Measurements from ENCODE around the gene AJAP1. TPM values are rescaled to one million over a fixed set of nuclear protein-coding genes. Genes with fewer than 3 reads are reported as not detected.

AJAP1 gene
- total RNA-seq, 1 experiment from 2014 or later, result not detected

DNA sequence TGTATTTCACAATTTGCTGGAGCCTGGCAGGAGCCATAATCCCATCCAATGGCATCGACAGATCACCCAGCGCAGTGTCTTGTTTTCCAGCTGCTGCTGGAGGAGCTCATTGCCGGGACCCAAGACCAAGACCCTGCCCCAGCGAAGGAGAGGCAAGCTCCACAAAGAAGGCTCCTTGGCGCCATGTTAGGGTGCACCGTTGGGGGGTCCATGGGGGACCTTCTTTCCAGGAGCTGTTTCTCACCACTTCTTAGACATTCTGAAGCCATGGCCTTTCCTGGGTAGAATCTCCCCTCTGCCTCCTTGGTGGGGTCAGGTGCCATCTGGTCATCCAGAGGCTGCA lies 31.1 kb downstream of the AJAP1 start:
- Histone ChIP-seq H3K27me3 (ENCODE audit: insufficient read depth, low read length) (no peaks in the 10 kb centered on the region), H3K9me3 (ENCODE audit: control insufficient read depth in 1 of 2, insufficient read depth in 1 of 2, low read depth in 1 of 2, low read length in 2 of 2) (no peaks in the 10 kb centered on the region; a peak in 1 of 4 replicates), H3K27ac (ENCODE audit: low read depth, low read length) (no peak overlapping the region), H3K4me2 (ENCODE audit: low read length) (no peak overlapping the region), H3K9ac (ENCODE audit: low read length) (no peak overlapping the region), H2AFZ (ENCODE audit: low read depth, low read length, poor library complexity, severe bottlenecking) (no peak overlapping the region), H3K36me3 (ENCODE audit: control insufficient read depth in 1 of 2, insufficient read depth in 2 of 2, low read length in 2 of 2) (no peaks in the 10 kb centered on the region), H3K9me2 (ENCODE audit: insufficient read depth) (no peaks in the 10 kb centered on the region), H4K20me1 (ENCODE audit: insufficient read depth) (no peaks in the 10 kb centered on the region), H3K4me1 (ENCODE audit: control insufficient read depth in 1 of 2, insufficient read depth in 2 of 2, low read length in 2 of 2) (no peaks in the 10 kb centered on the region; a peak in 1 of 4 replicates), H3K79me2 (ENCODE audit: insufficient read depth, low read length) (no peaks in the 10 kb centered on the region), H3K4me3 (replicated peaks in 1 of 2; ENCODE audit: low read depth in 1 of 2, low read length in 2 of 2) (no peak overlapping the region)
- intact Hi-C loops (cut with micrococcal nuclease), result no loop called here
- POLR2A ChIA-PET, result no interaction called here
- no TSS peak for BruUV-seq (replicated peaks)
- RAD21 ChIA-PET (ENCODE audit: low non-redundant PET in 1 of 2, low total read pairs in 2 of 2, uncharacterized antibody in 2 of 2, unreplicated experiment in 2 of 2), result no interaction called here
- DNase-seq (ENCODE audit: low read depth, low spot score) (no peak), ATAC-seq (no peak)
- CTCF ChIA-PET, result no interaction called here
- TF ChIP-seq EGR1 (IDR thresholded peaks at IDR 0.05; ENCODE audit: low read depth) (no peak), SIN3A (IDR thresholded peaks at IDR 0.05; ENCODE audit: low read depth) (no peak), SRF (IDR thresholded peaks at IDR 0.05; ENCODE audit: low read depth) (no peak), POLR2AphosphoS5 (IDR thresholded peaks at IDR 0.05; ENCODE audit: low read depth, low read length) (no peak), TCF7L2 (IDR thresholded peaks at IDR 0.05; ENCODE audit: borderline replicate concordance, extremely low read depth, insufficient read depth, insufficient read length) (no peak), YY1 (IDR thresholded peaks at IDR 0.05; ENCODE audit: extremely low read depth, insufficient replicate concordance, low read depth, low read length) (no peak), SP1 (IDR thresholded peaks at IDR 0.05; ENCODE audit: low read depth) (no peak)

DNA sequence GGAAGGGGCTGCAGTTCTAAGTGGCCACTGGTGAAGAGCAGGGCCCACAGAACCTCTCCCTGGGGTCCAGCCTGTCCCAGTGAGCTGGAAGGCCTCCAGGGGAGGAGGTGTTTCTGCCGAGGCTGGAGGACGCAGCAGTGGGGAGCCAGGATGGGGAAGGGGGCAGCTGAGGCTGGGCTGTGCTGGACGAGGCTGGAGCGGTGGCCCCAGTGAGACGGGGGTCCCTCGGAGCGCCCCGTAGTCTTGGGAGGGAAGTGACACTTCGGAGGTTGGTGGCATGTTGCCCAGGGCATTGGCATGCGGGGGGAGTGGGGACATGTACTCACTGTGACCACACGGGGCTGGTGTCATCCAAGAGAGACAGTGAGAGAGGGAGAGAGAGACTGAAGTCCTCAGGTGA lies 33.5 kb downstream of the AJAP1 start:
- Histone ChIP-seq H3K36me3 (ENCODE audit: control insufficient read depth in 1 of 2, insufficient read depth in 2 of 2, low read length in 2 of 2) (no peaks in the 10 kb centered on the region), H3K79me2 (ENCODE audit: insufficient read depth, low read length) (no peaks in the 10 kb centered on the region), H3K9me2 (ENCODE audit: insufficient read depth) (no peaks in the 10 kb centered on the region), H3K4me3 (replicated peaks in 1 of 2; ENCODE audit: low read depth in 1 of 2, low read length in 2 of 2) (no peak overlapping the region), H3K4me2 (ENCODE audit: low read length) (no peak overlapping the region), H3K9ac (ENCODE audit: low read length) (no peak overlapping the region), H3K4me1 (ENCODE audit: control insufficient read depth in 1 of 2, insufficient read depth in 2 of 2, low read length in 2 of 2) (no peaks in the 10 kb centered on the region; a peak in 1 of 4 replicates), H4K20me1 (ENCODE audit: insufficient read depth) (no peaks in the 10 kb centered on the region), H3K9me3 (ENCODE audit: control insufficient read depth in 1 of 2, insufficient read depth in 1 of 2, low read depth in 1 of 2, low read length in 2 of 2) (no peaks in the 10 kb centered on the region; a peak in 1 of 4 replicates), H2AFZ (ENCODE audit: low read depth, low read length, poor library complexity, severe bottlenecking) (no peak overlapping the region), H3K27ac (ENCODE audit: low read depth, low read length) (no peak overlapping the region), H3K27me3 (ENCODE audit: insufficient read depth, low read length) (no peaks in the 10 kb centered on the region)
- ChIA-PET CTCF (no interaction called here), RAD21 (ENCODE audit: low non-redundant PET in 1 of 2, low total read pairs in 2 of 2, uncharacterized antibody in 2 of 2, unreplicated experiment in 2 of 2) (no interaction called here), POLR2A (no interaction called here)
- DNase-seq (ENCODE audit: low read depth, low spot score) (no peak), ATAC-seq (no peak)
- no TSS peak for BruUV-seq (replicated peaks)
- intact Hi-C loops (cut with micrococcal nuclease), result no loop called here
- TF ChIP-seq ZNF274 (IDR thresholded peaks at IDR 0.05; ENCODE audit: low read depth, low read length), result no peak
- no peak for TF ChIP-seq POLR2AphosphoS5 (IDR thresholded peaks at IDR 0.05; ENCODE audit: low read depth, low read length)
- TF ChIP-seq FOSL1 (IDR thresholded peaks at IDR 0.05; ENCODE audit: low read depth), result no peak
- TF ChIP-seq EGR1 (IDR thresholded peaks at IDR 0.05; ENCODE audit: low read depth), result no peak
- TF ChIP-seq SRF (IDR thresholded peaks at IDR 0.05; ENCODE audit: low read depth), result no peak
- TF ChIP-seq POLR2A (IDR thresholded peaks at IDR 0.05; ENCODE audit: borderline replicate concordance, extremely low read depth, insufficient read depth, insufficient read length), result no peak
- no peak for TF ChIP-seq CBX3 (IDR thresholded peaks at IDR 0.05; ENCODE audit: low read depth)
- TF ChIP-seq, protein P1, sequence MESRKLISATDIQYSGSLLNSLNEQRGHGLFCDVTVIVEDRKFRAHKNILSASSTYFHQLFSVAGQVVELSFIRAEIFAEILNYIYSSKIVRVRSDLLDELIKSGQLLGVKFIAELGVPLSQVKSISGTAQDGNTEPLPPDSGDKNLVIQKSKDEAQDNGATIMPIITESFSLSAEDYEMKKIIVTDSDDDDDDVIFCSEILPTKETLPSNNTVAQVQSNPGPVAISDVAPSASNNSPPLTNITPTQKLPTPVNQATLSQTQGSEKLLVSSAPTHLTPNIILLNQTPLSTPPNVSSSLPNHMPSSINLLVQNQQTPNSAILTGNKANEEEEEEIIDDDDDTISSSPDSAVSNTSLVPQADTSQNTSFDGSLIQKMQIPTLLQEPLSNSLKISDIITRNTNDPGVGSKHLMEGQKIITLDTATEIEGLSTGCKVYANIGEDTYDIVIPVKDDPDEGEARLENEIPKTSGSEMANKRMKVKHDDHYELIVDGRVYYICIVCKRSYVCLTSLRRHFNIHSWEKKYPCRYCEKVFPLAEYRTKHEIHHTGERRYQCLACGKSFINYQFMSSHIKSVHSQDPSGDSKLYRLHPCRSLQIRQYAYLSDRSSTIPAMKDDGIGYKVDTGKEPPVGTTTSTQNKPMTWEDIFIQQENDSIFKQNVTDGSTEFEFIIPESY (IDR thresholded peaks at IDR 0.05; ENCODE audit: extremely low read depth, insufficient replicate concordance, low read length), result no peak
- TF ChIP-seq YY1 (IDR thresholded peaks at IDR 0.05; ENCODE audit: extremely low read depth, insufficient replicate concordance, low read depth, low read length), result no peak
- TF ChIP-seq, protein P2, sequence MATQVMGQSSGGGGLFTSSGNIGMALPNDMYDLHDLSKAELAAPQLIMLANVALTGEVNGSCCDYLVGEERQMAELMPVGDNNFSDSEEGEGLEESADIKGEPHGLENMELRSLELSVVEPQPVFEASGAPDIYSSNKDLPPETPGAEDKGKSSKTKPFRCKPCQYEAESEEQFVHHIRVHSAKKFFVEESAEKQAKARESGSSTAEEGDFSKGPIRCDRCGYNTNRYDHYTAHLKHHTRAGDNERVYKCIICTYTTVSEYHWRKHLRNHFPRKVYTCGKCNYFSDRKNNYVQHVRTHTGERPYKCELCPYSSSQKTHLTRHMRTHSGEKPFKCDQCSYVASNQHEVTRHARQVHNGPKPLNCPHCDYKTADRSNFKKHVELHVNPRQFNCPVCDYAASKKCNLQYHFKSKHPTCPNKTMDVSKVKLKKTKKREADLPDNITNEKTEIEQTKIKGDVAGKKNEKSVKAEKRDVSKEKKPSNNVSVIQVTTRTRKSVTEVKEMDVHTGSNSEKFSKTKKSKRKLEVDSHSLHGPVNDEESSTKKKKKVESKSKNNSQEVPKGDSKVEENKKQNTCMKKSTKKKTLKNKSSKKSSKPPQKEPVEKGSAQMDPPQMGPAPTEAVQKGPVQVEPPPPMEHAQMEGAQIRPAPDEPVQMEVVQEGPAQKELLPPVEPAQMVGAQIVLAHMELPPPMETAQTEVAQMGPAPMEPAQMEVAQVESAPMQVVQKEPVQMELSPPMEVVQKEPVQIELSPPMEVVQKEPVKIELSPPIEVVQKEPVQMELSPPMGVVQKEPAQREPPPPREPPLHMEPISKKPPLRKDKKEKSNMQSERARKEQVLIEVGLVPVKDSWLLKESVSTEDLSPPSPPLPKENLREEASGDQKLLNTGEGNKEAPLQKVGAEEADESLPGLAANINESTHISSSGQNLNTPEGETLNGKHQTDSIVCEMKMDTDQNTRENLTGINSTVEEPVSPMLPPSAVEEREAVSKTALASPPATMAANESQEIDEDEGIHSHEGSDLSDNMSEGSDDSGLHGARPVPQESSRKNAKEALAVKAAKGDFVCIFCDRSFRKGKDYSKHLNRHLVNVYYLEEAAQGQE (IDR thresholded peaks at IDR 0.05; ENCODE audit: low read depth), result no peak
- no peak for TF ChIP-seq JUND (IDR thresholded peaks at IDR 0.05)

Data from HCT116 (cell line).